HepG2 (cell line): ENCODE data around the gene MTUS2. TPM values are rescaled to one million over a fixed set of nuclear protein-coding genes. Genes with fewer than 3 reads are reported as not detected.

Source experiments
- ATAC-seq: fragments of 200-7000 bp; cut with Tn5 transposase; 3 replicates; pipeline ENCODE4 v1.9.1; 2020; ENCODE audit warnings: mild to moderate bottlenecking, moderate library complexity
- BruUV-seq: library from RNA; stranded (reverse); fragments of 400-500 nt; replicated peaks from 2 replicates; lab custom pipeline; 2021; lab: Mats Ljungman, UMichigan
- CTCF ChIA-PET: fragments of 300-600 bp; formaldehyde crosslinking; extraction: SDS; loops from one replicate; lab custom pipeline; 2021; ENCODE audit warnings: low total read pairs, inconsistent platforms, low intra/inter-chr PET ratio; lab: Yijun Ruan, JAX
- POLR2A ChIA-PET: fragments of 350-600 bp; sonication (Branson Sonifier 250); formaldehyde crosslinking; loops from one replicate; lab custom pipeline; 2020; ENCODE audit warnings: antibody characterized with exemption, inconsistent platforms; lab: Yijun Ruan, JAX
- DNase-seq: peaks from one replicate; pipeline ENCODE4 v3.0.0-alpha.2; 2015; ENCODE audit warnings: low spot score
- FAIRE-seq: peaks from 3 replicates; lab custom pipeline; 2011; peaks lifted over from hg19 to GRCh38; lab: Jason Lieb, UNC
- H2AFZ ChIP-seq: one replicate; pipeline ENCODE4 v1.6.1; 2011; ENCODE audit warnings: low read length, inconsistent platforms
- H3K27ac ChIP-seq: fragments of 300-600 bp; 3 replicates; pipeline ENCODE4 v1.8.0; 2011; ENCODE audit warnings: mixed run types, mild to moderate bottlenecking, mixed read lengths, low read length, inconsistent platforms; ENCODE audit not compliant: insufficient read depth; ENCODE audit errors: extremely low read length
- H3K27me3 ChIP-seq, 2 experiments: fragments of 200-600 bp in 1 of 2; 2 replicates in 1 of 2; 3 replicates in 1 of 2; pipeline versions ENCODE4 v1.6.0 to v1.8.0; 2011; ENCODE audit warnings: low read length in 2 of 2, mild to moderate bottlenecking in 2 of 2, moderate library complexity in 2 of 2, inconsistent platforms in 1 of 2; ENCODE audit not compliant: insufficient read depth in 2 of 2, control insufficient read depth in 1 of 2
- H3K36me3 ChIP-seq, 2 experiments: fragments of 200-600 bp in 1 of 2; replicated peaks in 1 of 2; 2 replicates in 1 of 2; 3 replicates in 1 of 2; pipeline versions ENCODE4 v1.5.1 to v1.8.0; 2011; ENCODE audit warnings: low read length in 2 of 2, inconsistent platforms in 1 of 2; ENCODE audit not compliant: insufficient read depth in 2 of 2, control insufficient read depth in 1 of 2
- H3K4me1 ChIP-seq: 2 replicates; pipeline ENCODE4 v1.5.1; 2012; ENCODE audit warnings: low read length, inconsistent platforms; ENCODE audit not compliant: insufficient read depth
- H3K4me2 ChIP-seq: 2 replicates; pipeline ENCODE4 v1.6.0; 2011; ENCODE audit warnings: low read depth, low read length, inconsistent platforms
- H3K4me3 ChIP-seq, 3 experiments: fragments of 200-600 bp in 1 of 3; sonication (generic), shearing (Covaris generic) in 1 of 3; replicated peaks in 1 of 3; 2 replicates each; pipeline ENCODE4 v1.5.1; 2011 to 2016; ENCODE audit warnings: low read length in 3 of 3, inconsistent platforms in 2 of 3, low read depth in 2 of 3, mild to moderate bottlenecking in 2 of 3, control low read depth in 1 of 3, mixed read lengths in 1 of 3; ENCODE audit not compliant: insufficient read depth in 1 of 3
- H3K79me2 ChIP-seq: one replicate; pipeline ENCODE4 v1.6.1; 2011; ENCODE audit warnings: low read length, inconsistent platforms; ENCODE audit not compliant: insufficient read depth
- H3K9ac ChIP-seq: 2 replicates; pipeline ENCODE4 v1.6.0; 2011; ENCODE audit warnings: mild to moderate bottlenecking, low read depth, low read length, inconsistent platforms; ENCODE audit not compliant: insufficient read depth
- H3K9me3 ChIP-seq: 2 replicates; pipeline ENCODE4 v1.5.1; 2012; ENCODE audit warnings: mild to moderate bottlenecking, low read length
- H4K20me1 ChIP-seq: 2 replicates; pipeline ENCODE4 v1.6.0; 2011; ENCODE audit warnings: inconsistent platforms, mild to moderate bottlenecking, low read length, moderate library complexity; ENCODE audit not compliant: insufficient read depth
- CAMTA2 ChIP-seq: sonication (generic); formaldehyde crosslinking; IDR thresholded peaks from 2 replicates; pipeline ENCODE4 v1.4.0; 2020; ENCODE audit warnings: mild to moderate bottlenecking, missing genetic modification reagents, borderline replicate concordance
- FOXA3 ChIP-seq: IDR thresholded peaks from 2 replicates; pipeline ENCODE4 v1.6.1; 2016; ENCODE audit warnings: missing genetic modification reagents, missing compliant biosample characterization
- HDAC2 ChIP-seq: sonication (generic); formaldehyde crosslinking; IDR thresholded peaks from 2 replicates; pipeline ENCODE4 v1.4.0; 2020; ENCODE audit warnings: missing genetic modification reagents
- LCORL ChIP-seq, 2 experiments: fragments of 450-650 bp in 1 of 2; sonication (generic) in 1 of 2; formaldehyde crosslinking in 1 of 2; IDR thresholded peaks; 2 replicates each; pipeline versions ENCODE4 v1.5.0 to v1.6.1; 2017 to 2020; ENCODE audit warnings: antibody characterized with exemption in 1 of 2, missing genetic modification reagents in 1 of 2
- PAF1 ChIP-seq: IDR thresholded peaks from 2 replicates; pipeline ENCODE4 v1.6.1; 2016; ENCODE audit warnings: missing genetic modification reagents, missing compliant biosample characterization
- ZBTB8A ChIP-seq: sonication (generic); formaldehyde crosslinking; IDR thresholded peaks from 2 replicates; pipeline ENCODE4 v1.4.0; 2020; ENCODE audit warnings: mild to moderate bottlenecking, low read depth, missing genetic modification reagents, borderline replicate concordance
- ZGPAT ChIP-seq: IDR thresholded peaks from 2 replicates; pipeline ENCODE4 v1.6.1; 2016; ENCODE audit warnings: mild to moderate bottlenecking
- ZNF136 ChIP-seq: sonication (generic); formaldehyde crosslinking; IDR thresholded peaks from 2 replicates; pipeline ENCODE4 v1.8.1; 2022; ENCODE audit warnings: low read depth, mild to moderate bottlenecking, moderate library complexity, missing genetic modification reagents
- ZNF260 ChIP-seq: sonication (generic); formaldehyde crosslinking; IDR thresholded peaks from 2 replicates; pipeline ENCODE4 v1.4.0; 2020; ENCODE audit warnings: missing genetic modification reagents, low read depth, mild to moderate bottlenecking, borderline replicate concordance
- ZNF563 ChIP-seq: sonication (generic); formaldehyde crosslinking; IDR thresholded peaks from 2 replicates; pipeline ENCODE4 v1.8.0; 2022; ENCODE audit warnings: mild to moderate bottlenecking, moderate library complexity, missing genetic modification reagents
- ZNF577 ChIP-seq: sonication (generic); formaldehyde crosslinking; IDR thresholded peaks from 2 replicates; pipeline ENCODE4 v1.4.0; 2020; ENCODE audit warnings: mild to moderate bottlenecking, low read depth, missing genetic modification reagents, borderline replicate concordance
- ZNF646 ChIP-seq: sonication (generic); formaldehyde crosslinking; IDR thresholded peaks from 2 replicates; pipeline ENCODE4 v1.9.0; 2021; ENCODE audit warnings: mild to moderate bottlenecking, missing genetic modification reagents
- ZNF780A ChIP-seq: sonication (generic); formaldehyde crosslinking; IDR thresholded peaks from 2 replicates; pipeline ENCODE4 v1.8.0; 2022; ENCODE audit warnings: mild to moderate bottlenecking, missing genetic modification reagents, moderate library complexity
- ZNF781 ChIP-seq: sonication (generic); formaldehyde crosslinking; IDR thresholded peaks from 2 replicates; pipeline ENCODE4 v1.5.1; 2020; ENCODE audit warnings: borderline replicate concordance, mild to moderate bottlenecking, missing genetic modification reagents; ENCODE audit errors: not compliant biosample characterization
- ZSCAN12 ChIP-seq: sonication (generic); formaldehyde crosslinking; IDR thresholded peaks from 2 replicates; pipeline ENCODE4 v1.9.0; 2021; ENCODE audit warnings: mild to moderate bottlenecking, missing genetic modification reagents
- WGBS: methylation state at CpG from one replicate; pipeline ENCODE4 v1.1.6; 2017; ENCODE audit warnings: low lambda C conversion rate; 5-methylcytosine and 5-hydroxymethylcytosine counted together
- in situ Hi-C: cut with HindIII; loops from 2 replicates; pipeline ENCODE4 v1.10.0; 2017; ENCODE audit warnings: low pct_unique_long_range_greater_than_20kb; ENCODE audit not compliant: extremely low pct_ligation_motif_present
- intact Hi-C: fragments of 100-400 bp; cut with micrococcal nuclease; formaldehyde crosslinking; loops from one replicate; pipeline ENCODE4 v1.10.0; 2022; ENCODE audit not compliant: unreplicated experiment
- polyA plus RNA-seq, 8 experiments: library from polyadenylated mRNA; depleted of rRNA in 3 of 8; stranded (reverse) in 7 of 8; unstranded in 1 of 8; fragments of >200 nt; fragmentation: Illumina TruSeq in 4 of 8; extraction: Trizol in 4 of 8; gene quantifications; 2 replicates each; pipeline versions ENCODE4 v1.2.1 to v1.2.3, GENCODE V29; 2011 to 2016; ENCODE audit warnings: low read depth in 4 of 8, missing spikeins in 1 of 8, mixed read lengths in 1 of 8; ENCODE audit not compliant: insufficient read depth in 1 of 8
- total RNA-seq, 5 experiments: library from RNA; depleted of rRNA; stranded (reverse); fragments of >200 nt; fragmentation: Illumina TruSeq; extraction: Trizol; gene quantifications; 2 replicates each; pipeline ENCODE4 v1.2.3, GENCODE V29; 2016; ENCODE audit warnings: low read depth in 1 of 5

The MTUS2 gene
- total and polyA plus RNA-seq, 2 of the 13 experiments (the other 11 are each of a cell fraction or from before 2014, with no cell fraction given), result not detected

- ChIA-PET POLR2A (no interaction called here), CTCF (no interaction called here)
- Histone ChIP-seq H3K36me3 (no peaks in the 10 kb centered on the region), H3K4me2 (no peak overlapping the region), H3K27me3 (no peaks in the 10 kb centered on the region), H3K9ac (no peak overlapping the region), H3K79me2 (no peaks in the 10 kb centered on the region), H3K9me3 (peaks cover 93% of the 10 kb centered on the region), H4K20me1 (no peaks in the 10 kb centered on the region), H3K27ac (no peak overlapping the region), H3K4me1 (no peaks in the 10 kb centered on the region), H3K4me3 (no peak overlapping the region), H2AFZ (no peak overlapping the region)
- ATAC-seq (no peak), FAIRE-seq (no peak), DNase-seq (no peak)
- WGBS, result 4% methylated on average over 4 of the region's 4 CpGs
- BruUV-seq, result no TSS peak
- in situ Hi-C loops (no loop called here), intact Hi-C loops (no loop called here)
- TF ChIP-seq ZNF780A (CRISPR knock-in tag) (no peak), ZNF136 (CRISPR knock-in tag) (no peak), PAF1 (CRISPR knock-in tag) (no peak), ZSCAN12 (CRISPR knock-in tag) (no peak), ZNF563 (no peak), ZGPAT (CRISPR knock-in tag) (no peak), FOXA3 (no peak), ZNF577 (no peak), ZNF646 (CRISPR knock-in tag) (no peak), CAMTA2 (CRISPR knock-in tag) (no peak), ZNF781 (CRISPR knock-in tag) (no peak), HDAC2 (CRISPR knock-in tag) (no peak), ZBTB8A (CRISPR knock-in tag) (no peak), LCORL (IDR thresholded peaks at IDR 0.05) (no peak), LCORL (CRISPR knock-in tag; IDR thresholded peaks at IDR 0.05) (no peak), ZNF260 (CRISPR knock-in tag) (no peak)
Measured at GRCh38 chr13:29046588-29046987, 226.4 kb downstream of the MTUS2 start.
